ENCODE measurements around the gene SERPINB10. TPM values are rescaled to one million over a fixed set of nuclear protein-coding genes. Genes with fewer than 3 reads are reported as not detected.
A peak's percentile ranks its signal among the peaks of the same experiment; 100 is the strongest.

The SERPINB10 gene
- total RNA-seq, 1 experiment from 2014 or later = not detected

GRCh38 chr18:63879709-63880108 is 28.0 kb upstream of the SERPINB10 start:
- Histone ChIP-seq H3K4me1 (ENCODE audit: insufficient read depth, low read length) (peaks cover 26% of the 10 kb centered on the region), H3K36me3 (ENCODE audit: low read depth, low read length) (no peaks in the 10 kb centered on the region), H3K27me3 (ENCODE audit: low read length) (no peaks in the 10 kb centered on the region), H2AFZ (ENCODE audit: low read length) (no peak overlapping the region), H3K4me3 (ENCODE audit: low read length) (no peak overlapping the region), H3K9me2 (replicated peaks; ENCODE audit: low read length) (no peaks in the 10 kb centered on the region), H3K9ac (ENCODE audit: low read length) (no peak overlapping the region), H3K9me3 (ENCODE audit: low read length) (no peaks in the 10 kb centered on the region), H3K79me2 (ENCODE audit: low read length) (no peaks in the 10 kb centered on the region), H3F3A (ENCODE audit: low read length, unreplicated experiment) (peaks cover 2% of the 10 kb centered on the region), H4K20me1 (ENCODE audit: low read length) (no peaks in the 10 kb centered on the region), H3K4me2 (ENCODE audit: low read length) (no peak overlapping the region), H3K27ac (ENCODE audit: low read length) (no peak overlapping the region)
- TF ChIP-seq EZH2 (IDR thresholded peaks at IDR 0.05; ENCODE audit: low read length, unreplicated experiment) (no peak), EZH2phosphoT487 (IDR thresholded peaks at IDR 0.05; ENCODE audit: borderline replicate concordance, low read length) (no peak), CTCF (conservative IDR thresholded peaks at IDR 0.05; ENCODE audit: low read depth, low read length) (no peak)
- DNase-seq = no peak
- intact Hi-C loops (cut with micrococcal nuclease) = no loop called here
- CTCF ChIA-PET = no interaction called here
- no TSS peak for BruUV-seq (replicated peaks)
- POLR2A ChIA-PET (ENCODE audit: unreplicated experiment) = no interaction called here
- no peak for ATAC-seq

- ATAC-seq = peak; percentile 37
- no TSS peak for BruUV-seq (replicated peaks)
- H3K79me2 ChIP-seq (ENCODE audit: low read length) = no peaks in the 10 kb centered on the region
- H3K4me2 ChIP-seq (ENCODE audit: low read length) = peak overlapping the region; percentile 61
- no peak for TF ChIP-seq CTCF (conservative IDR thresholded peaks at IDR 0.05; ENCODE audit: low read depth, low read length)
- no peak for TF ChIP-seq EZH2 (IDR thresholded peaks at IDR 0.05; ENCODE audit: low read length, unreplicated experiment)
- no peak for TF ChIP-seq EZH2phosphoT487 (IDR thresholded peaks at IDR 0.05; ENCODE audit: borderline replicate concordance, low read length)
- no peaks in the 10 kb centered on the region for H3K9me2 ChIP-seq (replicated peaks; ENCODE audit: low read length)
- H3K9me3 ChIP-seq (ENCODE audit: low read length) = no peaks in the 10 kb centered on the region
- H3K9ac ChIP-seq (ENCODE audit: low read length) = peak overlapping the region; percentile 35; the same call in 1 of the 2 replicates
- intact Hi-C loops (cut with micrococcal nuclease) = no loop called here
- H3K36me3 ChIP-seq (ENCODE audit: low read depth, low read length) = no peaks in the 10 kb centered on the region
- no peaks in the 10 kb centered on the region for H4K20me1 ChIP-seq (ENCODE audit: low read length)
- H3K4me1 ChIP-seq (ENCODE audit: insufficient read depth, low read length) = peaks cover 26% of the 10 kb centered on the region
- ChIA-PET CTCF (no interaction called here), POLR2A (ENCODE audit: unreplicated experiment) (no interaction called here)
- H3K27me3 ChIP-seq (ENCODE audit: low read length) = no peaks in the 10 kb centered on the region
- H2AFZ ChIP-seq (ENCODE audit: low read length) = no peak overlapping the region
- peak; percentile 62 for DNase-seq
- H3K4me3 ChIP-seq (ENCODE audit: low read length) = no peak overlapping the region
- peak overlapping the region; percentile 87 for H3K27ac ChIP-seq (ENCODE audit: low read length)
- H3F3A ChIP-seq (ENCODE audit: low read length, unreplicated experiment) = peaks cover 2% of the 10 kb centered on the region
Measured at GRCh38 chr18:63881851-63882250, 25.9 kb upstream of the SERPINB10 start.

GRCh38 chr18:63882333-63883141 is 25.2 kb upstream of the SERPINB10 start:
- Histone ChIP-seq H3K4me2 (ENCODE audit: low read length) (peak overlapping the region; percentile 61), H3K9me3 (ENCODE audit: low read length) (no peaks in the 10 kb centered on the region), H3K36me3 (ENCODE audit: low read depth, low read length) (no peaks in the 10 kb centered on the region), H2AFZ (ENCODE audit: low read length) (0 out of 2 replicates have a peak overlapping the region, but pooled peaks have one; percentile 20), H3K79me2 (ENCODE audit: low read length) (no peaks in the 10 kb centered on the region), H3K4me1 (ENCODE audit: insufficient read depth, low read length) (peaks cover 33% of the 10 kb centered on the region), H3K9me2 (replicated peaks; ENCODE audit: low read length) (no peaks in the 10 kb centered on the region), H3F3A (ENCODE audit: low read length, unreplicated experiment) (peaks cover 2% of the 10 kb centered on the region), H4K20me1 (ENCODE audit: low read length) (no peaks in the 10 kb centered on the region), H3K27me3 (ENCODE audit: low read length) (no peaks in the 10 kb centered on the region), H3K4me3 (ENCODE audit: low read length) (peak overlapping the region; percentile 18; the same call in 1 of the 2 replicates), H3K9ac (ENCODE audit: low read length) (peak overlapping the region; percentile 51; the same call in 1 of the 2 replicates), H3K27ac (ENCODE audit: low read length) (peak overlapping the region; percentile 87)
- ATAC-seq (peak; percentile 98), DNase-seq (peak; percentile 94)
- TSS peak; percentile 27 for BruUV-seq (replicated peaks)
- ChIA-PET CTCF (no interaction called here), POLR2A (ENCODE audit: unreplicated experiment) (no interaction called here)
- intact Hi-C loops (cut with micrococcal nuclease) = no loop called here
- no peak for TF ChIP-seq CTCF (conservative IDR thresholded peaks at IDR 0.05; ENCODE audit: low read depth, low read length)
- no peak for TF ChIP-seq EZH2phosphoT487 (IDR thresholded peaks at IDR 0.05; ENCODE audit: borderline replicate concordance, low read length)
- TF ChIP-seq EZH2 (IDR thresholded peaks at IDR 0.05; ENCODE audit: low read length, unreplicated experiment) = no peak
